Right lobe of liver (tissue), 6 donors: ENCODE results near the gene CD300LB. TPM values are rescaled to one million over a fixed set of nuclear protein-coding genes. Genes with fewer than 3 reads are reported as not detected.
"Not testable (repeated sequence)": the region's sequence is repeated elsewhere in the genome, so short reads cannot be mapped to it uniquely, and the experiment has no call there.

Experiments
- ATAC-seq, 4 donors: fragments of 200-7000 bp; cut with Tn5 transposase; one replicate each; pipeline ENCODE4 v1.9.1; 2020; ENCODE audit warnings: mild to moderate bottlenecking in 4 of 4, moderate library complexity in 4 of 4
- DNase-seq, 3 donors: peaks; one replicate each; pipeline ENCODE4 v3.0.0-alpha.2; 2020
- H3K27ac ChIP-seq, 3 donors: fragments of 200-600 bp; one replicate each; pipeline ENCODE4 v1.8.0; 2022
- H3K27me3 ChIP-seq, 2 donors: fragments of 200-600 bp; one replicate each; pipeline ENCODE4 v1.8.0; 2022
- H3K36me3 ChIP-seq, 4 donors: fragments of 200-600 bp; sonication (generic) in 1 of 4; one replicate each; pipeline versions ENCODE4 v1.5.1 to v1.8.0; 2017 to 2022; ENCODE audit warnings: control low read depth in 1 of 4
- H3K4me1 ChIP-seq, 4 donors: fragments of 200-600 bp; sonication (generic) in 1 of 4; one replicate each; pipeline versions ENCODE4 v1.5.1 to v1.8.0; 2017 to 2022; ENCODE audit warnings: control low read depth in 1 of 4
- H3K4me3 ChIP-seq, 3 donors: fragments of 200-600 bp; one replicate each; pipeline ENCODE4 v1.8.0; 2022
- H3K9me3 ChIP-seq, 4 donors: fragments of 200-600 bp; sonication (generic) in 1 of 4; one replicate each; pipeline versions ENCODE4 v1.5.1 to v1.8.0; 2017 to 2022; ENCODE audit warnings: control low read depth in 1 of 4
- POLR2A ChIP-seq: fragments of 450-650 bp; IDR thresholded peaks from one replicate; pipeline ENCODE4 v1.6.1; 2017; ENCODE audit warnings: antibody characterized with exemption, mild to moderate bottlenecking
- WGBS: methylation state at CpG from one replicate; pipeline ENCODE4 v1.1.6; 2018; ENCODE audit warnings: low coverage, low lambda C conversion rate; ENCODE audit not compliant: insufficient coverage; ENCODE audit errors: missing lambda C conversion rate; 5-methylcytosine and 5-hydroxymethylcytosine counted together
- intact Hi-C, 2 donors: fragments of 100-400 bp; cut with DNase I; formaldehyde crosslinking; loops; one replicate each; pipeline versions ENCODE4 v1.11.2 to v1.14.1; 2022
- total RNA-seq, 6 experiments: library from RNA; depleted of rRNA in 2 of 6; stranded (reverse); fragments of >200 nt in 2 of 6; fragmentation: NEBNext Ultra II Directional in 3 of 6; extraction: Animal tissue kit (Norgen Biotek cat#: 25700) in 3 of 6; gene quantifications; one replicate each; pipeline versions ENCODE4 v1.1.0 to v1.2.4, GENCODE V29; 2016 to 2023
- TF ChIP-seq, protein P1 (sequence below), 4 donors: fragments of 200-600 bp in 3 of 4; fragments of 450-650 bp in 1 of 4; IDR thresholded peaks; one replicate each; pipeline versions ENCODE4 v1.5.1 to v1.8.0; 2016 to 2022; ENCODE audit warnings: antibody characterized with exemption in 4 of 4, mild to moderate bottlenecking in 2 of 4
- donor health status: DM: no; HTN: yes; CAD: no.
- donor health status: DM: no; HTN: no; CAD: no.
- donor health status: DM: no; HTN: no; CAD: no.
- donor health status: DM: no; HTN: yes; CAD: no.
- donor health status: DM: no; HTN: yes; CAD: no.

The CD300LB gene
- total RNA-seq, 6 experiments from 2014 or later, result 0.07 to 0.33 (median 0.21) TPM

DNA sequence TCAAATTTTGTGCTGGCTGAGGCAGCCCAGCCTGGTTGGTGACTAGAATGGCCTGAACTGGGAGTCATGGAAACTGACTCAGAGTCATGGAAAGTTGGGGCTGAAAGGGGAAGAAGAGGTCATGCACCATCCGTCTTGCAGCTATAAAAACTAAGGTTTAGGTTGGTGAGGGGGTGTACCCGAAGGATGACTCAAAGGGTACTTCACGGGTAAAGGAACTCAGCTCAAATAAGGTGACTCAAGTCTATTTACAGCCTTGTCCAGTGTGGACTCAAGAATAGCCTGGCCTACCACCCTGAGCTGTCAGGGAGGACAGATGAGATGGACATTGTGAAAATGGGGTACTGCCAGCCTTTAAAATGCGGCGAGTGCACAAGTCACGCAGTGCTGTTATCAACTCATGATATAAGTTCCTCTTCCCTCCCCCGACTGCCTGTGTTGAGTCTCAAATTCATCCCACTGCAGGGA is 18.6 kb downstream of the CD300LB start:
- intact Hi-C loops, result no loop called here
- H3K27ac ChIP-seq, result no peak overlapping the region
- TF ChIP-seq, protein P1, sequence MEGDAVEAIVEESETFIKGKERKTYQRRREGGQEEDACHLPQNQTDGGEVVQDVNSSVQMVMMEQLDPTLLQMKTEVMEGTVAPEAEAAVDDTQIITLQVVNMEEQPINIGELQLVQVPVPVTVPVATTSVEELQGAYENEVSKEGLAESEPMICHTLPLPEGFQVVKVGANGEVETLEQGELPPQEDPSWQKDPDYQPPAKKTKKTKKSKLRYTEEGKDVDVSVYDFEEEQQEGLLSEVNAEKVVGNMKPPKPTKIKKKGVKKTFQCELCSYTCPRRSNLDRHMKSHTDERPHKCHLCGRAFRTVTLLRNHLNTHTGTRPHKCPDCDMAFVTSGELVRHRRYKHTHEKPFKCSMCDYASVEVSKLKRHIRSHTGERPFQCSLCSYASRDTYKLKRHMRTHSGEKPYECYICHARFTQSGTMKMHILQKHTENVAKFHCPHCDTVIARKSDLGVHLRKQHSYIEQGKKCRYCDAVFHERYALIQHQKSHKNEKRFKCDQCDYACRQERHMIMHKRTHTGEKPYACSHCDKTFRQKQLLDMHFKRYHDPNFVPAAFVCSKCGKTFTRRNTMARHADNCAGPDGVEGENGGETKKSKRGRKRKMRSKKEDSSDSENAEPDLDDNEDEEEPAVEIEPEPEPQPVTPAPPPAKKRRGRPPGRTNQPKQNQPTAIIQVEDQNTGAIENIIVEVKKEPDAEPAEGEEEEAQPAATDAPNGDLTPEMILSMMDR (IDR thresholded peaks at IDR 0.05), result no peak
- no peak for TF ChIP-seq POLR2A
- H3K4me3 ChIP-seq, result no peak overlapping the region
- ATAC-seq (peak in 3 of 4 donors; percentile 36 to 54 (median 41)), DNase-seq (no peak)
- no peaks in the 10 kb centered on the region for H3K9me3 ChIP-seq
- no peaks in the 10 kb centered on the region for H3K27me3 ChIP-seq
- 59% methylated on average over 6 of the region's 7 CpGs for WGBS
- no peaks in the 10 kb centered on the region for H3K4me1 ChIP-seq
- no peaks in the 10 kb centered on the region for H3K36me3 ChIP-seq

DNA sequence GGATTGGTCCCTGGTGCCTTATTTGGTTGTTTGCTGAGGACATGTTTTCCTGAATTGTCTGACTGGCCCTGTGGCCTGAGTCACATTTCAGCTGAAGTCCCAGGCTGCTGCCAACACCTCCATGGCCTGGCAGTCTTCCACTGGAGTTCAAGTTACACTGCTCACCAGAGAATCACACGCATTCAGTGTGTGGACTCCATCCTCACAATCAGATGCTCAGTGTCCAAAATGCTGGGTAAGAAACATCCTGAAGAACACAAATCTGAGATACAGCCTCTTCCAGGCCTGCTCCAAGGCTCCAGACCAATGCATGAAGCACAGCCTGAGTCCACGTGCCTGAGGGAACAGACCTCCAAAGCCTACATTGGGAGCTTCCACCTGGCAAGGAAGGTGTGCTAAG is 19.2 kb downstream of the CD300LB start:
- no peaks in the 10 kb centered on the region for H3K9me3 ChIP-seq
- H3K27me3 ChIP-seq, result no peaks in the 10 kb centered on the region
- no peak for TF ChIP-seq POLR2A
- TF ChIP-seq, protein P1 (IDR thresholded peaks at IDR 0.05), result no peak
- DNase-seq (no peak), ATAC-seq (peak in 2 of 4 donors; percentile 21 to 31)
- intact Hi-C loops, result no loop called here
- H3K36me3 ChIP-seq, result no peaks in the 10 kb centered on the region
- H3K27ac ChIP-seq, result no peak overlapping the region
- H3K4me1 ChIP-seq, result no peaks in the 10 kb centered on the region
- WGBS, result 70% methylated on average over 2 of the region's 2 CpGs
- H3K4me3 ChIP-seq, result no peak overlapping the region

DNA sequence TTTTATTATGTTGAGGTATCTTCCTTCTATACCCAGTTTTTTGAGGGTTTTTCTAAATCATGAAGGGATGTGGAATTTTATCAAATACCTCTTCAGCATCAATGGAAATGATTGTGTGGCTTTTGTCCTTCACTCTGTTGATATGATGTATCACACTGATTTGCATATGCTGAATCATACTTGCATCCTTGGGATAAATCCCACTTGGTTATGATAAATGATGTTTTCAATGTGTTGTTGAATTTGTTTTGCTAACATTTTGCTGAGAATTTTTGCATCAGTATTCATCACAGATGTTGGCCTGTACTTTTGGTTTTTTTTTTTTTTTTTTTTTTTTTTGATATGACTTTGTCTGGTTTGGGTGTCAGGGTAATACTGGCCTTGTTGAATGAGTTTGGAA is 23.1 kb downstream of the CD300LB start:
- Histone ChIP-seq H3K27me3 (no peaks in the 10 kb centered on the region), H3K9me3 (no peaks in the 10 kb centered on the region), H3K4me1 (no peaks in the 10 kb centered on the region), H3K36me3 (no peaks in the 10 kb centered on the region), H3K27ac (no peak overlapping the region), H3K4me3 (no peak overlapping the region)
- TF ChIP-seq, protein P1 (IDR thresholded peaks at IDR 0.05), result no peak
- DNase-seq (no peak), ATAC-seq (no peak)
- intact Hi-C loops, result no loop called here

GRCh38 chr17:74503949-74504348 is 27.3 kb downstream of the CD300LB start:
- intact Hi-C loops, H3K27me3 ChIP-seq, H3K27ac ChIP-seq, H3K9me3 ChIP-seq, ATAC-seq, H3K4me1 ChIP-seq, H3K36me3 ChIP-seq, H3K4me3 ChIP-seq: not testable (repeated sequence)
- WGBS, result 53% methylated on average over 5 of the region's 5 CpGs
- peak in 1 of 3 donors; percentile 37 for DNase-seq

DNA sequence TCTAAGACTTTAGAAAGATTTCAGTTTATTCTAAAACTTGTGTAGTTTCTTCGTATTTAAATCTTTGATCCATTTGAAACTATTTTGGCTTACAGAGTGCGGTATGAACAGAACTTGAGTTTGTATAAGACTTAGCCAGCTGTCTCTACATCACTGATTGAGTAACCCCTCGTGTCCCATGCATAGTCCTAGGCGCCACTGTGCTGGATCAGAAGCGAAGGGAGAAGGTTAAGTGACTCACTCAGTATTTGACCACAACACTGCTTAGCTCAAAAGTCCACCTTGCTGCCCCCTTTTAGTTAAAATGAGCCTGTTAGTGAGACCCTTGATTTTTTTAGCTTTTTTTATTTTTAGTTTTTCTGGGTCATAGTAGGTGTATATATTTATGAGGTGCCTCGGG is 28.4 kb downstream of the CD300LB start:
- Histone ChIP-seq H3K4me3 (no peak overlapping the region), H3K36me3 (no peaks in the 10 kb centered on the region), H3K27ac (no peak overlapping the region), H3K4me1 (no peaks in the 10 kb centered on the region), H3K27me3 (no peaks in the 10 kb centered on the region), H3K9me3 (no peaks in the 10 kb centered on the region)
- ATAC-seq (no peak), DNase-seq (no peak)
- intact Hi-C loops, result no loop called here
- 50% methylated on average over 6 of the region's 6 CpGs for WGBS
- TF ChIP-seq, protein P1 (IDR thresholded peaks at IDR 0.05), result no peak
- no peak for TF ChIP-seq POLR2A
